HG02759 (cell line): ENCODE data around the gene HOXA1.

ENCODE experiments used
- ATAC-seq: cut with Tn5 transposase; IDR thresholded peaks from one replicate; pipeline ENCODE4 v1.9.1; 2021; ENCODE audit warnings: mild to moderate bottlenecking, moderate library complexity; ENCODE audit not compliant: unreplicated experiment

The HOXA1 gene

DNA sequence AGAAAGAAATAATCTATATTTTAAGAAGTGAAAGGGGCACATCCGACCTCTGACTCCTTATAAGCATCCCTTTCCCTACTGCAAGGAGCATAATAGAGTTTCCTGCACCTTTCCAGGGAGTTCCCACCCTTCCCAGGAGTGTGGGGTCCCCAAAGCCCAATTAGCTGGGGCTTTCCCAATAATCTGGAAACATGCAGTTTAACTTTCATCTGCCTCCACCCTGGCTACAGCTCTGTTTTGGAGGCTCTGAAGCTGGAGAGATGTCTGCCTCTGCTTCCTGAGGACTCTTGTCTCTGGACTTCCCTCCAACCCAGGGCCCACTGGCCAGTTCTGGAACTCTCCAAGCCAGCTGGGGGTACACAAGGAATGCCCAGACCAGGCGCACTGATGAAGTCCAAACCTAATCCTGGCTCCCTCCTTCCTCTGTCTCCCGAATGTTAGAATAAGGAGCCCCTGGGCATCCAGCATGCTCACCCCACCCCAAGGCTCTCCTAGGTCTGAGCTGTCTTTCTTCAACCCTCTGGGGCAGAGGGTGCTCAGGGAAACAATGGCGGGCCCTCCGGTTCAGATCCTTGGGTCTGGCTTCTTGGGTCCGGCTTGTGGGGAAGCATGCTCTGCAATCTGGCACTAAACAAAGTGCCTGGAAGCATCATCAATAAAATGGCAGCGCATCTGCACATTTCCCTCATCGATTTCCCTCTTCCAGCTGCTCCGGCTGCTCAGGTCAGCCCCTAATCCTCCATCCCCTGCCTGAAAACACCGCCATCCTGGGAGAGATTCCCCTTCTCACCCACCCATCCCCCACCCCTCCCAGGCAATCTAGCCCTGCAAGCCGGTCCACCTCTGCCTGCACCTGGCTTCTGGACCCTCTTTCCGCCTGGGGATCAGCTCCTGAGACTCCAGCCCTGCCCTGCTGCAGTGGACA, 21.4 kb upstream of the HOXA1 start:
- ATAC-seq, result no peak

GRCh38 chr7:27116031-27116961, 20.5 kb upstream of the HOXA1 start:
- ATAC-seq, result no peak

- no peak for ATAC-seq
These were observed 19.6 kb upstream of the HOXA1 start for GRCh38 chr7:27115221-27116026.

- no peak for ATAC-seq
These were observed 19.1 kb upstream of the HOXA1 start for GRCh38 chr7:27114881-27115220.

GRCh38 chr7:27113991-27114769, 18.4 kb upstream of the HOXA1 start:
- no peak for ATAC-seq

GRCh38 chr7:27112955-27113949, 17.5 kb upstream of the HOXA1 start:
- no peak for ATAC-seq

GRCh38 chr7:27112361-27112760, 16.6 kb upstream of the HOXA1 start:
- ATAC-seq, result no peak

- no peak for ATAC-seq
These were observed 16.0 kb upstream of the HOXA1 start for GRCh38 chr7:27111751-27112277.

- ATAC-seq, result no peak
These were observed 15.4 kb upstream of the HOXA1 start for GRCh38 chr7:27111042-27111750.

GRCh38 chr7:27110186-27111031, 14.6 kb upstream of the HOXA1 start:
- no peak for ATAC-seq

- no peak for ATAC-seq
These were observed 13.8 kb upstream of the HOXA1 start for GRCh38 chr7:27109466-27110185.

- no peak for ATAC-seq
These were observed 12.8 kb upstream of the HOXA1 start for GRCh38 chr7:27108390-27109127.

DNA sequence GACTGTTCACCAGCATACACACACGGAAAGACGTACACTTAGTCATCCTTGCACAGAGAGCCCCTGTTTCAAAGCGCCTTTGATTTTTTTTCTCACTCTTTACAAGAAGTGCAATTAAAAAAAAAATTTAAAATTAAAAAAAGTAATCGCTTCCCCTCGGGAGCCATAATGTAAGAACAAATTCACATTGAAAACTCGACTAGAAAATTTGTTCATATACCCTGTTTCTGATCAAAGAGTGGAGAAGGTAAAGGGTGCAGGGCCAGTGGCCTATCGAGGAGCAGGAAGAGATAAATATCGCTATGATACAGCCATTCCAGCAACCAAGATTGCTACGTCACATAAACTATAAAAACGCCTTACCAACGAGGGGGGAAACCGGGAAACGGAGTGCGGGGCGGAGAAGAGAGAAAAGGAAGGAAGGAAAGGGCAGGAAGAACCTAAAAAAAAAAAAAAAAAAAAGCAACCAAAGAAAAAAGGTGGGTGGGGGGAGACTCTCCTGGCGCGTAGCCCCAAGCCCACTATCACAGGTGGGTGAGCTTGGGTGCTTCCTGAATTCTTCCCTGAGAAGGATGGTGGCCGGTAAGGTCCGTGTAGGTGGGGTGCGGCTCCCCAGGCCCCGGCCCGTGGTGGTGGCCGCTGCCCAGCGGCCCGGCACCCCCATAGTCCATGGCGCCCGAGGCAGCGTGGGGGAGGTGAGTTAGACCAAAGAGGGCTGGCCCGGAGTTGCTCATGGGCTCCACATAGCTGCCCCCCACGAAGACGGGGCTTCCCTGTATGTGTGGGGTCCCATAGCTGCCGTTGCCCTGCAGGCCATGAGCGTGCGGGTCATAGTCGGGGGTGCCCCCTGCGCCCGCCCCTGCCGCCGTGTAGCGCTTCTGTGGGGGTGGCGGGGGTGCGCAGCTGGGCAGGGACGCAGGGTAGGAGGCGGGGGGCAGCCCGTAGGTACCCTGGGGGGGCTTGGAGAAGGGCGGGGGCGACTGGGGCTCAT, 11.9 kb upstream of the HOXA1 start:
- no peak for ATAC-seq

DNA sequence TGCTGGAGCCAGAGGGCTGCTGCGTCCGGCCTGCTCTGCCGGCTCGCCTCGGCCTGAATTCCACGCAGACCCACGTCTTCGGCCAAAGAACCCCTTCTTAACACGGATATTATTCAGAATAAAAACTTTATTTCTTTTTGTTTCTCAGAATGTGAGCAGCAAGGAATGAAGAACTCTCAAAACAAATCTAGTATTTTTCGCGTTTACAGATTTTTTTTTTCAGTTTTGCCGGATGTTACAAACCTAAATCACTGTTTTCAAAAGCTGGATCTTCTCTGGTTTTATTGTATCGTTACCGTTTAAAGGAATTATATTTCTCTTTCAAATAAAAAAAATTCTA, 11.1 kb upstream of the HOXA1 start:
- ATAC-seq, result no peak
